Stimulated activated CD4-positive, alpha-beta T cell treated with anti-CD3 and anti-CD28 coated beads, Interleukin-1b, Interleukin-23, amount 100 ng/mL, for 4 hours (primary cell): ENCODE results near the gene NECAB3.

Source experiments
- DNase-seq, 2 donors: peaks; one replicate each; pipeline ENCODE4 v3.0.0-alpha.2; 2020; ENCODE audit warnings: low read depth in 2 of 2

NECAB3 gene

DNA sequence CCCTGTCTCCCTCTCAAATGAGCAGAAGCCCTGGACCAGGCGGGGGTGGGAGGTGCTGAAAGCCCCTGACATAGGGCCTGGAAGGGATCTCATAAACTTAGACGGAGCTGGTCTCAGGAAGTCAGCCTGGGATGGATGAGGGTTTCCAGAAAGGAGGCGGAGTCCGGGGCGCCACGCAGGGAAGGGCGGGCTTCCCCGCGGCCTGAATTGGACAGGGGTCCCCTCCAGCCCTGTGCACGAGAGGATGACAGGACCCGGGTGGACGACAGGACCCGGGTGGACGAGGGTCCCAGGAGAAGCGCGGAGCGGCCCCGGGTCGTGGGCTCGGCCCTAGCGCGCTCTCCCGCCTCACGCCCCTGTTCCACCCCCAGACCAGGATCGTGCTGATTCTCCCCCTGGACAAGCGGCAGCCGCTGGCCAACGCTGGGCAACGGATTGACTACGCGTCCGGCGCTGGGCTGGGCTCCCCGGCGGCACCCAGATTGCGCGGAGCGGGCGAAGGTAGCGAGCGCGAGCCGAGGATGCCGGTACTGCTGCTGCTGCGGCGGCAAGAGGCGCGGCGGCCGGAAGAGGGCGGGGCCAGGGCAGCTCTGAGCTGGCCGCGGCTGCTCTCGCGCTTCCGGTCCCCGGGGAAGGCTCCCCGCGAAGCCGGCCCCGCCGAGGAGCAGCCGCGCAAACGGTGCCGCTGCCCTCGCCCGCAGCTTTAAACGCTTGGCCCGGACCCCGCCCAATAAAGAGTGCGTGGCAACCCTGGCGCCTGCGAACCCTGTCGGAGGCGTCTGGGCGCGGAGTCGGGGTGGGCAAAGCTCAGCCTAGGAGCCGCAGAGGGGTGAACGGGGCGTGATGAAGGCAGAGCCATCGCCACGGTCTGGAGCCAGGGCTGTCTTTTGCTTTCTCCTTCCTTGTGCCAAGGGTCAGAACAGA, 10.8 kb downstream of the NECAB3 start:
- peak; percentile 66 to 81 for DNase-seq

DNA sequence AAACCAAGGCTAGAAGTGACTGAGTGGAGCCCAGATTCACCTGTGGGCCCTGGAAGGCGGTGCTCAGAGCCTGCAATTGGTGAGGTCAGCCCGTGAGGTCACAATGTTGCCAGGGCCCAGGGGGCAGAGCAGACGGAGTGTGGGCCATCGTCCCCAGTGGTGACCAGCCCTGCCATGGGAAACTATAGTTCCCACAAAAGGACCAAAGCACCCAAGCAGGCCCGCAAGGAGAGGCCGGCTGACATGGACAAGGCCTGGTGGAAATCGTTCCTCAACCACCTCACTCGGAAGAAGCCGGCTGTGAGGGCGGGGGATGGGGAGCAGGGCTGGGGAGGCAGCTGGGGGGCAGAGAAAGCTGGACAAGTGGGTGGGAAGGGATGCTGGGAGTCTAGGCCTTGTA, 12.1 kb downstream of the NECAB3 start, which contains the start of gene C20orf144:
Gene C20orf144, plus strand, starts transcription at position 156 of the 400 bp plus-strand sequence. Its CDS starts 19 bp downstream, at position 175.
- DNase-seq, result no peak

DNA sequence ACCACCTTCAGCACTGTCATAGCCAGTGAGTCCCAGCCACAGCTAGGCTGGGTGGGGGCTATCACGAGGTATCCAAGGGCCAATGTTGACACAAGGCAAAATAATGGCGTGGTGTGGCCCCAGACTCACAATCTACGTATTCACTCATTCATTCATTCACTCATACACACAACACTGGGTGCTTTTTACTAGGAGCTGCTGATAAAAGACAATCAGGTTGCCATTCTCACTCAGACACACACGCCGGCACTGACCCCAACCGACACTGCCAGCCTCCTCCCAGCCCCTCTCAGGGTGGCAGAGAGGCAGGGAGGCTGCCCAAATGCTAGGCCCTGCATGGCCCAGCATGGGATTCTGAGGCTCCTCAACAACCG, 13.6 kb downstream of the NECAB3 start:
- DNase-seq, result no peak

DNA sequence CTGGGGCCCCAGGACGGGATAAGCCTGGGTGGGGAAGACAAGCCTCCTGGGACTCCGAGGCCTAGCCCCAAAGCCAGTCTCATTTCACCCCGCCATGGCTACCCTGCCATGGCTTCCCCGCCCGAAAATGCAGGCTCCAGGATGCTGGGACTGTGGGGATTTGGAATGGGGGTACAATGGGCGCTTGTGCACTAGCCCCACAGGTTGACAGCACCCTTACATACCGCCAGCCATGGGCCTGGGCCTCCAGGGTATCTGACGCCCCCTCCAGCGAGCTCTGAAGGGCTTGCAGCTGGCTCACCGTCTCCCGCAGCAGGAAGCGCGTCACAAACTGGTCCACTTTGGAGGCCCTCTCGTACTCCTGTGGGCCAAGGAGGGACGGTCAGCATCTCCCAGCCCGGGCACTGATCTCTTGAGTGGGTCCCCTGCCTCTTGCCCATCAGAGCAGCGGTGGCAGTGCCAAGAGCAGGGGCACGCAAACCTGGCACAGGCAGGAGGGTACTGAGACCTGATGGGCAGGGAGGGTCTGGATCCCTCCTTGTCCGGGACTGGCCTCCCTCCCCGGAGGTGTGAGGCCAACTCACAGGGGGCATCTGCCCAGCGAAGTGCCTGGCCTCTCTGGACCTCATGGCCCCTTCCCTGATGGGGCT, 14.1 kb downstream of the NECAB3 start:
- DNase-seq, result no peak

DNA sequence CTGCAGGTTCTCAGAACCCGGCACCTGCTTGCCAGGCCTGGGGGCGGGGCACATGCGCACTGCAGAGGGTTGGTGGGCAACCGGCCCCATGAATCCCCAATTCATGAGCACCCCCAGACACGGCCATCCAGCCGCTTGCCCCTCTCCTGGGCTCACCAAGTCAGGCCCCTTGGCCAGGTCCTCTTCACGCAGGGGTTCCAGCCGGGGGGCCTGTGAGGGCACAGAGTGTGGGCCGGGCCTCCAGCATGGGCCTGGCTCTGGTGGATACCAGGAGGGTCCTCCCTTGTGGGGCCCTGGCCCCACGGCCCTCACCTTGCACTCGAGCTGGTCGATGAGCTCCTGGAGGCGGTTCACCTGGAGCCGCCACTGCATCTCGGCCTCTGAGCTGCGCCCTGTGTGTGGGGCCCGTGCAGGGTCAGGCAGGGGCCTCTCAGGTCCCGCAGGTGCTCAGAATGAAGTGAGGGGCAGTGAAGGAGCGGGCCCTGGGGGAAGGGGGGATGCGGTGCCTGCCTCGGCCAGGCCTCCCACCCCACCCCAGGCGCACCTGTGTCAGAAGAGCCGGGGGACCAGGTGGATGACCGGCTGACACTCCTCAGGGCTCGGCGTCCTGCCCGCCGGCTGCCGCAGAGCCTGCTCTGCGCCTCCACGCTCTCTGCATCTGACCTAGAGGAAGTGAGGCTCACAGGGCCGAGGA, 14.7 kb downstream of the NECAB3 start:
- no peak for DNase-seq

DNA sequence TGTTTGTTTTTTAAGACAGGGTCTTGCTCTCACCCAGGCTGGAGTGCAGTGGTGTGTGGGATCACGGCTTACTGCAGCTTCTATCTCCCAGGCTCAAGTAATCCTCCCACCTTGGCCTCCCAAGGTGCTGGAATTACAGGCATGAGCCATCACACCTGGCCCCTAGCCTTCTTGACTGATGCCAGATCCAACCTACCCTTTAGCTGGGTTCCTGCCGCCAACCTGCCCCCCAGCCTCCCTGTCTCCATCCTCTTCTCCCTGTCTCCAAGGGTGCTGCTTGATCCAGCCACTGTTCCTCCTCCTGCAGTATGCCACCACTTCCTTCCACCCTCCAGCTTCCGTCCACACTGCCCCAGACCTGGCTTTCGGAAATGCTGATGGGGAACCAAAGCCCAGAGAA, 15.3 kb downstream of the NECAB3 start:
- DNase-seq, result no peak

DNA sequence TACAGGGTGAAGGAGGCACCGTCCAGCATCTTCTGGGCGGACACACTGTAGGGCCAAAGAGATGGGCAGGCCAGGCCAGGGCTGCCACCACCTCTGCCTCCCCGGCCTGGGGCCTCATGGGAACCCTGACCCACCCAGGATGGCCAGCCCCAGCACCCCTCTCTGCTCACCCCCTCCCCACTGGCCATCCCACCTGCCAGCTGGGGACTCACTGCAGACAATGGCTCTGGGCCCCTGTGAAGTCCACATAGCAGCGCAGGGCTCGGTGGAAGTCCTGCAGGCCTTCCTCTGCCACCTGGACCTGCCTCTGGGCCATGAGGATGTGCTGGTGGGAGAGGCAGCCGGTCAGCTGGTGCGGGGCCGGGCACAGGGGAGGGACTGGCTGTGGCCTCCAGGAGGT, 15.7 kb downstream of the NECAB3 start:
- DNase-seq, result no peak

DNA sequence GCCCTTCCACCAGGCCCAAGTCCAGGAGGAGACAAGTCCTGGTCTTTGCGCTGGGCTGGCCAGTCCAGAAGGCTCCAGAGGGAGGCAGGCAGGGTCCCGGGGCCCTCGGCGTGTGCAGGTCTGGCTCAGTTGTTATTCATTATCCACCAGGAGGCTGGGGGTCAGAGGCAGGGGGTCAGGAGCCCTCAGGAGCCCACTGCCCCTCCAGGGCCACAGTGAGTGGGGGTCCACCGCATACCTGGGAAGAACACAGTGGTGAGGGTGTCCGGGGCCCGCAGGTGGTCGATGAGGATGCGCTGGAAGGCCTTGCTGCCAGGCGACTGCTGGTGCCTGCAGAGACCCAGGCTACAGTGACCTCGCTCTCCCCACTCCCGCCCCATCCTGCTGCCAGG, 16.5 kb downstream of the NECAB3 start:
- no peak for DNase-seq

DNA sequence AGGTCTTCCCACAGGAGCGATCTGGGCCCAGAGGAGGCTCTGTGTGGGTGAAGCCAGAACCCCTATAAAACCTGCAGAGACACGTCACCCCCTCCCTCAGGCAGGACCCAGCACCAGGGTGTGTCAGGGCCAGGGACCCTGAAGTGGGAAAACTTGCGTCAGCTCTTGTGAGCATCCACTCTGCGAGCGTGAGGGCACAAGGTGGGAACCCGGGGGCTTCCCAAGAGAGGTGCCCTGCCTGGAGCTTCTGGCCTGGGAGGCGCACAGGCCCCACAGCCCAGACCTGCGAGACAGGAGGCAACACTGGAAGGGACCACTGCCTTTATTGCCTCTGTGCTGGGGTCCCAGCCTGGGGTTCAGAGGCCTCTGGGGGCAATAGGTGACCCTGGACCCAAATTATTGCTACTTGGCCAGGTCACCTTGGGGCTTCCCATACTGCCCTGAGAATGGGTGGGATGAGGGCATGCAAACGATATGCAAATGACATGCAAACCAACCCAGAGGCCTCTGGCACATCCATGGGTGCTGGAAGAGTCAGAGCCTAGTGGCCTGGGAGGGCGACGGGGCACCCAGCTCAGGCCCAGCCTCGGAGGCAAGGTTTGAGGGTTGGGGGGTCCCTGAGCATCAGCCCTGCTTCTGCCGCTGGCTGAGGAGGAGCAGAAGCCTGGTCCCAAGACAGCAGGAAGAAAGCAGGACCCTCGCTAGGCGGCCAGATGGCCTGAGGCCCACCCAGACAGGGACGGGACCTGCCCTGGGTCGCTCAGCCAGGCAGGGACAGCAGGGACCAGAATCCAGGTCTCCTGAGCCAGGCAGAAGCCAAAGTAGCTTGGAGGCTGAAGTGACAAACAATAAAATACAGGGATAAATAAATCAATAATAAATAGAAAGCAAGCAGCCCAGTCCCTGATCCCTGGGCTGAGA, 17.2 kb downstream of the NECAB3 start:
- DNase-seq, result no peak

DNA sequence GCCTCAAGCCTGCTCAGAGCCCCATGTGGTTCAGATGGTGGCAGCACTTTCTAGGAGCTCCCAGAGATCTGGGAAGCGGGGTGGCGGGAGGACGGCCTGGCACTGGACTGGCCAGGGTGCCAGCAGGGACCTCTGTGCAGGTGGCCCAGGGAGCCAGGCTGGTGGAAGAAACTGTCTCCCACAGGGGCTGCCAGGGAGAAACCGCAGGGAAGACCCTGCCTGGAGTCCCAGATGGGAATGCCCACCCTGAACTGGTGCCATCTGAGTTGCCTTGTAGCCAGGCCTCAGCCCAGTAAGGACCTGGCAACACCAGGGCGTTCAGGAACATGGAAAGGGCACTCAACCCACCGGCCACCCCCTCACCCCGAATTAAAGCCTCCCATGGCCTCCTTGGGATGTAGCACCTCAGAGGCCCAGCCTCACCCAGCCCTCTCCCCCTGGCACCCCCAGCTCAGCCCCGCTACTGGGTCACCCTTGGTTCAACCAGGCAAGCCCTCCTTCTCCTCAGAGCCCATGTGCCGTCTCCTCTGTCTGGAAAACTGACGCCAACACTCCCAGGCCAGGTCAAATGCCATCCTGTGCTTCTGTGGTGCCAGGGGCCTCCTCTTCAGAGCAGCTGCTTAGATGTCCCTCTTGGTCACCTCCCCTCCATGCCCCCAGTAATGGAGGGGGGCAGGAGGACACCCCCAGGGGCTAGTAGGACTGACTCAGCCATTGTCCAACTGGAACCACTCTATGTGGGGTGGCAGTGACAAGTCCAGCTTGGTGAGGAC, 18.0 kb downstream of the NECAB3 start:
- no peak for DNase-seq

DNA sequence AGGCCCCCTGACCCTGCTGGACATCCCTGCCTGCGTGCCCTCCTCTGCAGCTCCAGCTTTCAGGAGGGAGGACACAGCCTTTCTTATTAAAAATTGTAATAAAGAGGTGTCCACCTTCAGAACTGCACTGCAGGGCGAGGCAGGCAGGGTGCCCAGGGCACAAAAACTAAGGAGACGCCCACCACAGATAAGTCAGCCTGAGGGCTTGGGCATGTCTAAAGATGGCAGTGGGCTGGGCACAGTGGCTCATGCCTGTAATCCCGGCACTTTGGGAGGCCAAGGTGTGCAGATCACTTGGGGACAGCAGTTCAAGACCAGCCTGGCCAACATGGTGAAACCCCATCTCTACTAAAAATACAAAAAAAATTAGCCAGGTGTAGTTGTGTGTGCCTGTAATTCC, 19.1 kb downstream of the NECAB3 start:
- no peak for DNase-seq

DNA sequence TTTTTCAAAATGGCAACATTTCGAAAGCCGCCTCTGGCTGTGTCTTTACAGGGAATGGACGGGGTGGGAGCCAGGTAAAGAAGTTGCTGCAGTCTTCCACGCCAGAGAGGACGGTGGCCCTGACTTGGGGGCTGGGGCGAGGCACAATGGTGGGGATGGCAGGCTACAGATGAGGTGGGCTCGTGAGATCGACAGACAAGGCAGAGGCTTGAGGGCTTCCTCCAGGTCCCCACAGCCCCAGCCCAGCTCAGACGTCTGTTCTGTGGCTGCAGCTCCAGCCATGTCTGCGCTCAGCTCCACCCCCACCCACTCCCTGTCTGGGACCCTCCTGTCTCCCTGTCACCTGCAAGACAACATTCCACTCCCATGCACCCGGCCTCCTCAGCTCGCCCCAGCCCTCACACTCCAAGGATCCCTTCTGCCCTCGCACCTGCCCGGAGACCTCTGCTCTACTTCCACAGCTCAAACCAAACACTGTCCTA, 19.5 kb downstream of the NECAB3 start:
- DNase-seq, result no peak

DNA sequence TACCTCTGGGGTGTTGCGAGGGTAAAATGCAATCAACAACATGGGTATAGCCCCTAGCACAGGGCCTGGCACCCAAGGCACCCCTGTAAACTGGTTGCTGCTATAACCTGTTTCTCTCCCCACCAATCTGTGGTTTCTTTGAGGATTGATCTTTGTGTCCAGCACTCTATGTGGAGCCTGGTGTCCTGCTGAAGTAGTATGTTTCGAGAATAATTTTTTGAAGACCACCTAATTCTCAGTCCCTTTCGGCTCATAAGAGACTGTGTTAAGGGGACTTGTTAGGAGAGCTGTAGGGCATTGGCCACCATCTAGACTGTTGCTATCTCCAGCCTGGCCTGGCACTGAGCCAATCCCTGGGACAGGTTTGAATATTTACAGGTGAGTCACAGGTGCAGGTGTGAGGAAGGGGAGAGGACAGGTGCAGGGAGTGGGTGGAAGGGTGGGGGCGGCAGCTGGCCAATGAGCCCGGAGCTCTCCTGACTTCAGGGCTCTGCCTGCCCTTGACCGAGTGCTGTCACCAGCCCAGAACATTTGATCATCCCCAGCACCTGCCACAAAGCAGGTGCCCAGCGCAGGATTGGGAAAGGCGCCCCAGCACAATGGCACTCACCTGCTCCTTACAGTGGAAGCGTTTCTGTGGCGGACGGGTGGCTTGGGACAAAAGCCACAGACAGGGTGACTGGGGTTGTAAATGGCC, 20.2 kb downstream of the NECAB3 start:
- DNase-seq, result no peak

DNA sequence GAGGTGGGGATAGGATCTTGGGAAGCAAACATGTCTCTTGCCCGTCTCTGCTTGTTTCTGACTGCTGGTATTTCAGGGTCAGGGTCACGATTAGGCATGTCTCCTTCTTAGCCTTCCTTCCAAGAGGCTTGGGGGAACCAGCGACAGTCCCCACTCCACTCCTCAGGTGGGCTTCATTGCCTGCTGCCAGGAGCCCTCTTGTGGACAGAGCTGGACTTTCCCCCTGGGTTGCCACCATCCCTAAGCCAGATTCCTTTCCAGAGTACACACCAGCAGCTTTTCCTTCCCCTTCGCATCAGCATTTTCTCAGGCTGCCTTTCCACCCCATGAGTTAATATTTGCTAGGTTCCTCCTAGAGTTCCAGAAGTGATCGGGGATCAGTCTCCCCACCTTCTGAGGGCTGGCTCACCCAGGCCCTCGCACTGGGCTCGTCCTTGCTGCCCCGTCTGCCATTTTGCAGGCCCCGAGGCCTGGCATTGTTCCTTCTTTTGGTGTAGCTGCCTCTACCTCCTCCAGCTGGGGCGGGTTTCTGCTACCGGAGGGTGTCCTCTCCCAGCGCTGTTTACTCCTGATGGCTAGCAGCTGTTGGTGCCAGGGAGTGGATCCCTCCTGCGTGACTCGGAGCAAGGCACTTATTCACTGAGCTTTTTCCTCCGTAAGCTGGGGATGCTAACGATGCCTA, 20.9 kb downstream of the NECAB3 start:
- no peak for DNase-seq

DNA sequence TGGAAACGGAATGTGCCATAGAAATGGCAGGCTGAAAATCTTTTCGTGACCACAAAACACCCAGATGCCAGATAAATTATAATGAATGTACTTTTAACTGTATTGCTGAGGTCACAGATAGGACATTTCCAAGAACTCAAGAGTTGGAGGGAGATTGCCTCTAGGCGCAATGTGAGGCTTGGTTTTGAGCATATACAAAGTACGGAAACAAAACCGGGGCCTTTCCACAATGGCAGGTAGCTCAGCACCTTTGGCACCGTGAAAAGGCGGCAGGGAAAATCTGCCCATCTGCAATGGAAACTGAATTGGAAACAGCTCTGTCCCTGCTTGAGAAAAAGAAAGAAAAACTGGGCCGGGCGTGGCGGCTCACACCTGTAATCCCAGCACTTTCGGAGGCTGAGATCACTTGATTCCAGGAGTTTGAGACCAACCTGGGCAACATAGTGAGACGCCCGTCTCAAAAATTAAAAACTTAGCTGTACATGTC, 22.6 kb downstream of the NECAB3 start:
- no peak for DNase-seq

DNA sequence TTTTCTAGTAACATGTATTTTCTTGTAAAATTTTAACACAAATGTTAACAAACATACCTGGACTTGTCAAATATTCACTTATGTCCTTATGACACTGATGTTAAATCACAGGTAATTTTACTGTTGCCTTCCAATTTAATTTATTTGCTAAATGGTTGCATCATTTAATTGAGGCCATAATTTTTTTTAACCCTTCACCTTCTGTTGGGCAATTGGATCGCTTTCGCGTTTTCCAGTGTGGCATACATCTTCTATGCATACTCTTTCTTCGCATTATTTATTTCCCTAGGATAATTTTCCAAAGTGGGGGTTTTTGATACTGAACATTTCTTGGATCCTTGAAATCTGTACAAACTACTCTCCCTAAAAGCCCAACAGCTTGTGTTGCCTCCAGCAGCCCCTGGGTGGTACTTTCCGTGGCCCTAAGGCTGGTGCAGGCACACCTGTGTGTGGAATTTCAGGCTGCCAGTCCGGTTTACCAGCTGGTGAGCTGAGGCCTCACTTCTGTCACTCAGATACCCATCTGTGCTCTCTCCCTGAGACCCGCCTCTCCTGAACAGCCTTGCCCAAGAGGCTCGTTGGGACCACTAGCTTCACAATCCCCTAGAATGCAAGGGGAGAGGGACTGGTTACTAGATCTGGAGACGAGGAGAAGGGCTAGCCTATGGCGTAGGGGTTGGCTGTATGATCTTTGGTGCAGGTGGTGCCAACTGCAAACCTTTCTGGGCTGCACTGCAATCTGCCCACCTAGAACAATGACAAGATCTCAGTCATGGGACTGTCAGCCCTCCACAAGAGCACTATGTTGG, 23.3 kb downstream of the NECAB3 start:
- DNase-seq, result no peak

DNA sequence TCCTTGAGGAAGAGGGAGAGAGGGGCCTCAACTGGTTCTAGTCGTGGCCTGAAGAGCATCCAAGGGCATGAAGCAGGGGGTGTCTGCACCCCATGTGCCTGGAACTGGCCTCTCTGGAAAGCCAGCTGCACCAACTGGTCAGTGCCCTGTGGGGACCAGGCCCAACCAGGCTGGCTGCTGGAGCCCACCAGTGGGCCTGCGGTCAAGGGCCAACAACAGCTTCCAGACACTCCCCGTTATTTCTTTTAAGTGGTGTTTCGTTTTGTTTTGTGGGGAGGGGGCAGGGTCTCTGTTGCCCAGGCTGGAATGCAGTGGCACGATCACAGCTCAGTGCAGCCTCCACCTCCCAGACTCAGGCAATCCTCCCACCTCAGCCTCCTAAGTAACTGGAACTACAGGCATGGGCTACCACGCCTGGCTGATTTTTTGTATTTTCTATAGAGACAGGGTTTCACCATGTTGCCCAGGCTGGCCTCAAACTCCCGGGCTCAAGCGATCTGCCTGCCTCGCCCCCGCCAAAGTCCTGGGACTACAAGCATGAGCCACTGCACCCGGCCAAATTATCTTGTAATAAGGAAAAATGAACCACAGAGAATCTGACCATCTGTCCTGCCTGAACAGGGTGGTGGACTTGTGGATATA, 24.0 kb downstream of the NECAB3 start:
- no peak for DNase-seq

DNA sequence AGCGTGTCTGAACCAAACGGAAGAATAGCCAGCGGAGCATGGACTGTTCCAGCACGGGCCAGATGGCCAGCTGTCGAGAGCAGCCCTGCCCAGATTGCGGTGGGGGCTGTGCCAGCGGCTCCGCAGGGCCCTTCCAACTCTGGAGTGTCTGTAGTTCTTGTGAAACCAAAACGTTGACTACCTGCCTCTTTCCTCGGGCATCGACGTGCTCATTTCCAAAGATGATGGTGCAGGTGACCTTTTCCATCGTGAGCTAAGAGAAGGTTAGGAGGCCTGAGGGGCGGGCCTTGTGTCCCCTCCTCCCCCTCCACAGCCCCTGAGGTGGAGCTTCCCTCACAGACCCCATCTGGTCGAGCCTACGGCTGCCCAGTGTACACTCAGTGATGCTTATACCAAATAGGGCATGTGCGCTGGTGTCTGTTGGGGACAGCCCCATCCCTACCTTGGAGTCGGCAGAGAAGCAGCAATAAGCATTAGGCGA, 25.0 kb downstream of the NECAB3 start:
- DNase-seq, result no peak
